T-helper 1 cell treated with Interleukin-12 subunit alpha and Interleukin-12 subunit beta and Interleukin-4 antibody, amounts not matched to agents 30 μg/mL and 1 μg/mL, for 36 hours (primary cell): Measurements from ENCODE around the gene ZNF740.

ENCODE experiments used
- H3K27ac Mint-ChIP-seq: one replicate; pipeline ENCODE4 v1.8.0; 2021; ENCODE audit warnings: mild to moderate bottlenecking, mixed read lengths
- H3K27me3 Mint-ChIP-seq: one replicate; pipeline ENCODE4 v1.8.0; 2021; ENCODE audit warnings: low read depth, mixed read lengths
- H3K36me3 Mint-ChIP-seq: one replicate; pipeline ENCODE4 v1.8.0; 2021; ENCODE audit warnings: low read depth, mixed read lengths
- H3K4me1 Mint-ChIP-seq: one replicate; pipeline ENCODE4 v1.8.0; 2021; ENCODE audit warnings: low read depth, mixed read lengths
- H3K4me3 Mint-ChIP-seq: one replicate; pipeline ENCODE4 v1.8.0; 2021; ENCODE audit warnings: mild to moderate bottlenecking, moderate library complexity, mixed read lengths
- H3K9me3 Mint-ChIP-seq: one replicate; pipeline ENCODE4 v1.8.0; 2021; ENCODE audit warnings: mixed read lengths

ZNF740 gene

DNA sequence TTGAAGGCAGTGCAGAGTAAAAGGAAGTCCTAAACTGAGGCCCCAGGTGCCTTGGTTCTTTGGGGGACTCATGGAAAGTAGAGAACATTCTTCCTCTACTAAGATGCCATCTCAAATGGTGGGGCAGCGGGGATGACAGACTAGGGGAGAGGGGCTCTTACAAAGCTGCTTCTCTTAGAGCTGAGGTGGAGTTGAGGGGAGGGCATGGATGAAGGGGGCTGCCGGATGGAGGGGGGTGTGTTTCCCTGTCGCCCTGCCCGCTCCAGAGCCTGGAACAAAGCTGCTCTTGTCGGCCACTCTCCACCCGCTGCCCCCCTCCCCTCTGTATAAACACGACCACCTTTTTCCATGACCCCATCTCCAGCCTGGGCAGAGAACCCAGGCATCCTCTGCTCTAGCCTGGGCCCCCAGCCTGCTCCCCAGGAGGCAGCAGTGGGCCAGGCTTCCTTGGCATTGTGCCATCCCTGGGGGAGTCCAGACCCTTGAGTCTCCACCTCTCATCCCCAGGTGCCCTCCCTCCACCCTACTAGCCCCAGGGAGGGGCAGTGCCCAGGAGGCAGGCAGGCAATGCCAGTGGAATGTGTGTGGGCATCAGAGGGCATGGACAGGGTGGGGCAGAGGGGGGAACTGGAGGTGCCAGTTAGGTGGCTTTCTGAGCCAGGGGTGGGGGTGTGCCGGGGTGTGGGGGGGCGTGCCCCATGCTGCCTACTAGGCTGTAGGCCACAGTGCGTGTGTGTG, 49.8 kb downstream of the ZNF740 start:
- Mint-ChIP-seq H3K9me3 (no peaks in the 10 kb centered on the region), H3K4me3 (peak overlapping the region; percentile 9), H3K27ac (peak overlapping the region; percentile 27)

DNA sequence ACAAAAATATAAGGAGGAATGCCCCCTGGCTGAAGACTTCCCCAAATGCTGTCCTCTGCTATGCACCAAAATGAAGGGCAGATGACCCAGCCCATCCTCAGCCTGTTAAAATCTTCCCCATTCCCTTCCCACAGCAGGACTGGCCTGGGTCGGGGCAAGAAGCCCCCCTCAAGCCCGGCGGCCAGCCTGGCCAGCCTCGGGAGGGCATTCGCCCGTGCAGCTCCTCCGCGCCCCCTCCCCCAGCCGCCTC, 51.1 kb downstream of the ZNF740 start:
- peak overlapping the region; percentile 67 for H3K4me3 Mint-ChIP-seq
- peaks cover 52% of the 10 kb centered on the region for H3K4me1 Mint-ChIP-seq
- no peak overlapping the region for H3K27ac Mint-ChIP-seq
- H3K9me3 Mint-ChIP-seq, result no peaks in the 10 kb centered on the region
- H3K27me3 Mint-ChIP-seq, result no peaks in the 10 kb centered on the region
- H3K36me3 Mint-ChIP-seq, result peaks cover 4% of the 10 kb centered on the region

More for the DNA sequence above, 49.8 kb downstream of the ZNF740 start:
- Mint-ChIP-seq H3K27me3 (no peaks in the 10 kb centered on the region), H3K36me3 (peaks cover 7% of the 10 kb centered on the region), H3K4me1 (peaks cover 46% of the 10 kb centered on the region)

DNA sequence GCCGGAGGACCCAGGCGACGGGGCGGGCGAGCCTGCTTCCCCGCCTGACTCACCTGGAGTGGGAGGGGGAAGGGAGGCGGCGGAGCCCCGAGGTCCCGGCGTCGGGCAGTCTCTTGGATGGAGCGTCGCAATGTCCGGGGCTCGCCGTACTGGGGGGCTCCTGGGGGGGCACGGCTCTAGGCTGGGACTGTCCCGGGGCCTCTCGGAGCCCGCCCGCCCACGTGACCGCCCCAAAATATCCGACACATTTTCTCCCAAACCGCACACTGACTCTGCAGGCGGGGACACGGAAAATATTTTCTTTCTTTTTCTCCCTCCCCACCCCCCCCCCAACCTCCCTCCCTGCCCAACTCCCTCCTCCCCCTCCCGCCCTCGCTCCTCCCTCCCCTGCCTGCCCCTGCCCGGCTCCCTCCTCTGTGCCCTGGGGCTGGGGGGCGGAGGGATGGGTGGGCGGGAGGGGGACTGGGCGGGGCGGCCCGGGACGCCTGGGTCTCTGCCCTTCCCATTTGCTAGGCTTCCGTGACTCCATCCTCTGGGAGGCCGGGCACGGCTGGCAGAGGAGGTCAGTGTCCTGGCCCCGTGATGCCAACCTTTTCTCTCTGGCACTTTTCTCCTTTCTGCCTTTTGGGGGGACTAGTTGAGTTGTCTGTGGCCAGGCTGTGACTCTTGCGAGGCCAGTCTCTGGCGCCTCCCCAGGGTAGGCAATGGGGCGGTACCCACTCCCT, 51.6 kb downstream of the ZNF740 start, which contains the start of gene RARG:
RARG (minus strand) TSS at position 289 of the 725 bp plus-strand sequence. CDS start 4,664 bp downstream, outside the sequence.
- H3K27ac Mint-ChIP-seq, result peak within 1 kb of the TSS; percentile 80
- peaks cover under 1% of the 10 kb centered on the region for H3K36me3 Mint-ChIP-seq
- no peaks in the 10 kb centered on the region for H3K9me3 Mint-ChIP-seq
- no peaks in the 10 kb centered on the region for H3K27me3 Mint-ChIP-seq
- peaks cover 53% of the 10 kb centered on the region for H3K4me1 Mint-ChIP-seq
- H3K4me3 Mint-ChIP-seq, result peak within 1 kb of the TSS; percentile 89

DNA sequence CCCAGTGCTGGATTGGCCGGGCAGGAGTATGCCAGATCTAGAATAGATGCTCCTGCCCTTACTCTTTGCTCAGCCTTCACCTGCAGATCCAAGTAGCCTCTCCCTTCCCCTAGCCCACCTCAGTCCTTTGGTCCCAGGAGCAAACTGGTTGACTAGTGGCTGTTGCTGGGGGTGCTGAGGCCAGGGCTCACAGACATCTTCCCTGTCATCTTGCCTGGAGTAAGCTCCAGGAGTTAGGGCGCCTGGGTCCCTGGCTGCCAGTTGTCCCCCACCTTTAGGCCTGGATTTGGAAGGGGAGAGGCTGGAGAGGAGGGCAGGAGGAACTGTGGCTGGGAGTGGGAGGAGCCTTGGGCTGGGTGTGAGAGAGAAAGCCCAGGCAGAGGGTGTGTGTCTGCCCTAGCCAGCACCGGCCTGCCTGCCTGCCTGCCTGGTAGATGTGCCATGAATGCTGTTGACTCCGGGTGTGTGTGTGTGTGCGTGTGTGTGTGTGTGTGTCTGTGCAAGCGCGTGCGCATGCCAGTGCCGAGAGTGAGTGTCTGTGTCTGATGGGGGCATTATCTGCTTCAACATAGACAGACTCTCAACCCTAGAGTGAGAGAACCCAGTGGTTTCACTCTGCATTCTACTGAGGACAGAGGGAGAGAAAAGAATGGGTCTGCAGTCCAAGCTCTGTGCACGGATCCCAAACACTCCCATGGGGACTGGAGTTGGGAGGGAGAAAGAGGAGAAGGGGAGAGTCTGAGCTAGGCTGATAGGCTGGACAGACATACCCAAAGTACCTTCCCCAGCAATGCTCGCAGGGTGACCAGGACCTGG, 52.3 kb downstream of the ZNF740 start:
- Mint-ChIP-seq H3K36me3 (no peaks in the 10 kb centered on the region), H3K9me3 (no peaks in the 10 kb centered on the region), H3K4me1 (peaks cover 57% of the 10 kb centered on the region), H3K27ac (peak overlapping the region; percentile 80), H3K27me3 (no peaks in the 10 kb centered on the region), H3K4me3 (peak overlapping the region; percentile 89)

DNA sequence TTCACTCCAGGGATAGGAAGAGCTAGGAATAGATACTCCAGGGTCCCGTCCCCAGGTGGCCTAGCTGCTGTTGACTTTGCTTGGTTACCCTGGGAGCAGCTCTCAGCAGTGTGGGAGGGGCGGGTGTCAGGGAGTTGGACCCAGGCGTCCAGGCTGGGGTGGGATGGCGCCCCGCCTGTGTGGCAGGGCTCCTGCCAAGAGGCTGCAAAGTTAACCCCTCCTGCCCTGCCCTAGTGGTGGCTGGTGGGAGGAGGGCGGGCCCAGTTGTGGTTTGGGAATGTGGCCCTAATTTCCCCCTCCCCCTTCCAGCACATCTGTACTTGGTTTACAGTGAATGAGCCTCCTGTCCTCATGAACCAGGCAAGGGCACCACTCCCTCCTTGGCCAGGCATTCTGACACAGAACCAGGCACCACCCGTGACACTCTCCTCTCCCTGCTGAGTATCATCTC, 53.2 kb downstream of the ZNF740 start:
- H3K27me3 Mint-ChIP-seq, result no peaks in the 10 kb centered on the region
- no peaks in the 10 kb centered on the region for H3K9me3 Mint-ChIP-seq
- H3K4me3 Mint-ChIP-seq, result peak overlapping the region; percentile 89
- peak overlapping the region; percentile 74 for H3K27ac Mint-ChIP-seq
- H3K4me1 Mint-ChIP-seq, result peaks cover 54% of the 10 kb centered on the region
- no peaks in the 10 kb centered on the region for H3K36me3 Mint-ChIP-seq

DNA sequence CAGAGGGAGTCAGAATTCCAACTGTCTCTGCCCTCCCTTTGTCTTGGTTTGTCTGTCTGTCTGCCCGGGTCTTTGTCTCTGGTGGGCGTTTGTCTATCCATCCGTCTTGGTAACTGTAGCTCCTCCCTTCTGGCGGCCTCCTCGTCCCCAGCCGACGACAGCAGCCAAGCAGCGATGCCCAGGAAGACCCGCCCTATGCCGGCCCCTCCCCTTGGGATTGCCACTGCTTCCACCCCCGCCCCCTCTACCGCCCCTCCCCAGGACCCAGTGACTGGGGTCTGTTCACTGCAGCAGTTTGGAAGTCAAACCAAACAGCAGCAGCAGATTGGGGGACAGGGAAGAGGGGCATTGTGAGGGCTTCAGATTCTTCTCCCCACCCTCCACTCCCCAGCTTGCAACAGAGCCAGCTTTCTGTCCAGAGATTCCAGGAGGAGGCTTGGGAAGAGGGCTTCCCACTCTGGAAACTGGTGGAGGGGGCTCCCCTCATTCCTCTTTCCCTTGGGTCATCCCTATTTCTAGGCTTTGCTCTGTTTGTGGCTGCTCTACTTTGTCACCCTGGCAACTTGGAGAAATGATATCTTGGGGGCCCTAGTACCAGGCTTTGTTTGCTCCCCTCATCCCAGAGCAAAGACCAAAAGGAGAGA, 53.9 kb downstream of the ZNF740 start:
- no peak overlapping the region for H3K4me3 Mint-ChIP-seq

DNA sequence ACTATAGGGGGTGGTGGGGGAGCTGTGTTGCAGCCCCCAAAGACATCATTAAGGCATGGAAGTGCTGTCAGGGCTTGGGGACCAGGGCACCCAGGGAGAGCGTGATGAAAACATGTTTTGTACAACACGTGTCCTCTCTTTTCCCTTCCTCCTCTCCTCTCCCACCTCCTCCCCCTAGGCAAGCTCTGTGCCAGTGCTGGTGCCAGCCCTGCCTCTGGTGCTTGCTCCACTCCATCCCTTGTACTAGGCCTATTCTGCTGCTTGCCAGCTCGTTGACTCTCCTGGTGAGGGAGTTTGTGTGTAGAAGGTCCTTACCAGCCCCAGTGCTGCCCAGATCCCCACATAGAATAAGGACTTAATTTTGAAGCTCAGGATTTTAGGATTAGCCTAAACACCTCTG, 54.6 kb downstream of the ZNF740 start:
- H3K27me3 Mint-ChIP-seq, result peaks cover 4% of the 10 kb centered on the region
- peaks cover 45% of the 10 kb centered on the region for H3K4me1 Mint-ChIP-seq
- no peak overlapping the region for H3K4me3 Mint-ChIP-seq
- H3K36me3 Mint-ChIP-seq, result no peaks in the 10 kb centered on the region
- no peaks in the 10 kb centered on the region for H3K9me3 Mint-ChIP-seq
- peak overlapping the region; percentile 68 for H3K27ac Mint-ChIP-seq

More for the DNA sequence above, 53.9 kb downstream of the ZNF740 start:
- no peaks in the 10 kb centered on the region for H3K27me3 Mint-ChIP-seq
- peak overlapping the region; percentile 36 for H3K27ac Mint-ChIP-seq
- peaks cover 51% of the 10 kb centered on the region for H3K4me1 Mint-ChIP-seq
- no peaks in the 10 kb centered on the region for H3K9me3 Mint-ChIP-seq
- H3K36me3 Mint-ChIP-seq, result no peaks in the 10 kb centered on the region

DNA sequence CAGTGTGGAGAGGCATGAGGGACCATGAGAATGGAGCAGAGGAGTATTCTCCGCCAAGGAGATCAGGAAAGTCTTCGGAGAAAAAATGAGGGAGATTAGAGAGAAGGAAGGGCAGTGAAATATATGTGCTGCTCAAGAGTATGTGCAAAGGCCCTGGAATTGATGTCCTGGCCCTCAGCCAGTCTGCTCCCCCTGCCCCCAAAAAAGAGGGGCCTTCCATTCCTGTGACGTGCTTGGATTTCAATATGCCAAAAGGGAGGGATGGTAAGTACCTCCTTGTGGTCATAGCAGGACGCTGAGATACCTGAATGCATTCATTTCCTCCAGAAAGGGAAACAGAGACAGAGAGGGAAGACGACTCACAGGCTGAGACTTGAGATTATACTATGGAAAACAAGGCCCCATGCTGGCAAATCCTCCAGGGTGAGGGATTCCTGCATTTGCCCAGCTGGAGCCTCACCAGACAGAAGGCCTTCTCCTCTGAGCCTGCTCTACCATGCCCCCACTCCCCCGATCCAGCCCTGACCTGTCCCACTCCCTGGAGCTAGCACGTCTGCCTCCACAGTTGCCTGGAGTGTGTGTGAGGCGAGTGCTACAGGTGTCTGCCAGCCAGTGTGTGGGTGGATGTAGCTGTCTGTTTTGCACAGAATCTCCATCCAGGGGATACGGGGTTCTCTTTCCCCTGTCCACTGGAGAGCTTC, 55.4 kb downstream of the ZNF740 start:
- Mint-ChIP-seq H3K4me1 (peaks cover 44% of the 10 kb centered on the region), H3K36me3 (no peaks in the 10 kb centered on the region), H3K27me3 (peaks cover 5% of the 10 kb centered on the region), H3K9me3 (no peaks in the 10 kb centered on the region), H3K27ac (peak overlapping the region; percentile 72), H3K4me3 (no peak overlapping the region)

DNA sequence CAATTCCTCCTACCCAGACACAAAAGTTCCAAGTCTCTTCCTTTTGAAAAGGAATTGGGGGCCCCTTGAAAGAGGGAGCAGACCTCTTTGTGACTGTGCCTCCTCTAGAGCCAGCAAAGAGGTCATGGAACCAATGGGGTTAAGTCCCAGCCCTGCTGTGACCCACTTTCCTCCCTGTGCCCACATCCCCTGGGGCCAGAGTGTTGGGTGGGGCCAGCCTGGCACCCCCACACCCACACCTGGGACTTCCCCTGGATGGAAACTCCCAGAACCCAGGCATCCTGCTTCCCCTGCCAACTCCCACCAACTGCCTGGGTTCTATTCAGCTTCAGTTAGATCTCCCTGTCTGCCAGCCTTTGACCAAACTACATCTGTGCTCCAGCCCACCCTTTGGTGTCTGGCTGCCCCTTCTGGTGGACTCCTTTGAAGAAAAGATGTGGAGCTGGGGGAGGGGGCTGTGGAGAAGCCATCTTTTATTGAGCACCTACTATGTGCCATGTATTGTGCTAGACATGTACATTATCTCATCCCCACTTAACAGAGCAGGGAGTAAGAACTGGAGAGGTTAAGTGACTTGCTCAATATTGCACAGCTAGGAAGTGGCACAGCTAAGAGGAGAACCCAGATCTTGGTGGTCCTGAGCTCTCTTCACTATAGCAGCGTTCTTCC, 56.1 kb downstream of the ZNF740 start:
- peaks cover 10% of the 10 kb centered on the region for H3K27me3 Mint-ChIP-seq
- no peaks in the 10 kb centered on the region for H3K9me3 Mint-ChIP-seq
- no peaks in the 10 kb centered on the region for H3K36me3 Mint-ChIP-seq
- peak overlapping the region; percentile 67 for H3K4me3 Mint-ChIP-seq
- peak overlapping the region; percentile 72 for H3K27ac Mint-ChIP-seq
- H3K4me1 Mint-ChIP-seq, result peaks cover 43% of the 10 kb centered on the region

DNA sequence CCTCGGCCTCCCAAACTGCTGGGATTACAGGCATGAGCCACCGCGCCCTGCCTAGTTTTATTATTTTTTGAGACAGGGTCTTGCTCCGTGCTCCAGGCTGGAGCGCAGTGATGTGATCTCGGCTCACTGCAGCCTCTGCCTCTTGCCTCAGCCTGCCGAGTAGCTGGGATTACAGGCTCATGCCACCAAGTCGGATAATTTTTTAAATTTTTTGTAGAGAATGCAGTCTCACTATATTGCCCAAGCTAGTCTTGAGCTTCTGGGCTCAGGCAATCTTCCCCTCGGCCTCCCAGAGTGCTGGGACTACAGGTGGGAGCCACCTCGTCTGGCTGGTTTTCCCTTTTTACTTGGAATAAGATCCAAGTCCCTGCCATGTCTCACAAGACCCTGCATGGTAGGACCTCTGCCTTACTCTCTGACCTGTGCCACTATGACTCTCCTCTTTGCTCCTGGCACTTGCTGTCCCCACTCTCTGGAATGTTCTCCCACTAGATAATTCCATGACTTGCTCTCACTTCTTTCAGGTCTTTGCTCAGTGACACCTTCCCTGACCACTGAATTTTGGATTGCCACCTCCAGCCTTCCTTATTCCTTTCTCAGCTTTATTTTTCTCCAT, 59.2 kb downstream of the ZNF740 start:
- Mint-ChIP-seq H3K9me3 (no peaks in the 10 kb centered on the region), H3K27ac (no peak overlapping the region), H3K27me3 (peaks cover 29% of the 10 kb centered on the region), H3K36me3 (no peaks in the 10 kb centered on the region), H3K4me3 (no peak overlapping the region), H3K4me1 (peaks cover 28% of the 10 kb centered on the region)

DNA sequence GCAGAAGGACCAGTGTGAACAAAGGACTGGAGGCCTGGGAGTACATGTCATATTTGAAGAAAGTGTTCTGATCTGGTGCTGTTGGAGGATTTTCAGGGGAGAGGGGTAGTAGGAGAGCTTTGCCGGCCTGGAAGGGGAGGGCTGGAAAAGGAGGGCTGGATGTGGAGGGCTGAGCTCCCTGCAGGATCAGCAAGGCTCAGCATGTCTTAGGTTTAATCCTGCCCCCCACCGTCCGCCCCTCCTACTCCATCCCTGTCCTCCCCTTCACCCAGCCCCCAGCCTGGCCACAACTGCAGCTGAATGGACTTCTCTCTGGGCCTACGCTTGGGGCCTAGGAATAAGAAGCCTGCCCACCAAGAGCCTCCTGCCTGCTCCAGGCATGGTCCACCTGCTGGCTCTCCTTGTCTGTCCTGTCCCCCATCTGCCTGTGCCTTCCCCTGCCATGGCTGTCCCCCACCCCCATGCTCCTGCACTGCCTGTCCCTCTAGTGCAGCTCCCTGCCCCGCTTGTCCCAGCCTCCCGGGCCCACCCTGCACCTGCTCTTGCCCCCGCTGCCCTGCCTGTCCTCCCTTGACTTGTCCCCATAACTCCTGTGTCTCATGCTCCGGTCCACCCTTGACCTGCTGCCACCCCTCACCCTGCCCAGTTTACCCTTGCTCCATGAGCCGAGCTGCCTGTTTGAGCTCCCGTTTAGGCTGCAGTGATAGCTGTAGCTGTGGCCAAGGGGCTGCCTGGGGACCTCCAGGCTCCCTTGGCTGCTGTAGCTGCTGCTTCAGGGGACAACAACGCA, 61.3 kb downstream of the ZNF740 start:
- H3K4me3 Mint-ChIP-seq, result no peak overlapping the region
- H3K27ac Mint-ChIP-seq, result no peak overlapping the region
- H3K36me3 Mint-ChIP-seq, result no peaks in the 10 kb centered on the region
- peaks cover 35% of the 10 kb centered on the region for H3K27me3 Mint-ChIP-seq
- H3K9me3 Mint-ChIP-seq, result no peaks in the 10 kb centered on the region
- H3K4me1 Mint-ChIP-seq, result peaks cover 10% of the 10 kb centered on the region

DNA sequence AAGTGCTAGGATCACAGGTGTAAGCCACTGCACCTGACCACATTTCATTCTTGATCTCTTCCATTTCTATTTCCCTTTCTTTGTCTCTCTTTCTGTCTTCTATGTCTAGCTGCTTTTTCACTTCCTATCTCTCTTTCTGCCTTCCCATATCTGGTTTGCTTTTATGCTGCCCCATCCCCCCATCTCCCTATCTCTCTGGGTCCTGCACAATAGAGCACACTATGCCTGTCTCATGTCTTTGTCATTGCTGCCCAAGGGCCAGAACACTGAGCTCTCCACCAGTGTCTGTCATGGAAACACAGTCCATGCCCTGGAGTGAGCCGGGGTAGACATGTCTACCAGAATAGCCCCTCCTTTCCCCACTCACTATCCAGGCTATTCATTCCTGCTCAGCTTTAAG, 63.8 kb downstream of the ZNF740 start:
- no peak overlapping the region for H3K4me3 Mint-ChIP-seq
- H3K27ac Mint-ChIP-seq, result no peak overlapping the region
- no peaks in the 10 kb centered on the region for H3K36me3 Mint-ChIP-seq
- H3K27me3 Mint-ChIP-seq, result peaks cover 35% of the 10 kb centered on the region
- H3K4me1 Mint-ChIP-seq, result peaks cover 3% of the 10 kb centered on the region
- H3K9me3 Mint-ChIP-seq, result no peaks in the 10 kb centered on the region
